GM18505 (cell line): ENCODE measurements around the gene ISG20L2.

Experiments used
- ATAC-seq: cut with Tn5 transposase; IDR thresholded peaks from one replicate; pipeline ENCODE4 v1.9.1; 2021; ENCODE audit not compliant: unreplicated experiment
- POLR2A ChIP-seq: IDR thresholded peaks from 4 replicates; pipeline ENCODE4 v1.6.1; 2011; ENCODE audit warnings: borderline replicate concordance; ENCODE audit not compliant: insufficient read depth, insufficient read length; ENCODE audit errors: extremely low read depth

ISG20L2 gene

DNA sequence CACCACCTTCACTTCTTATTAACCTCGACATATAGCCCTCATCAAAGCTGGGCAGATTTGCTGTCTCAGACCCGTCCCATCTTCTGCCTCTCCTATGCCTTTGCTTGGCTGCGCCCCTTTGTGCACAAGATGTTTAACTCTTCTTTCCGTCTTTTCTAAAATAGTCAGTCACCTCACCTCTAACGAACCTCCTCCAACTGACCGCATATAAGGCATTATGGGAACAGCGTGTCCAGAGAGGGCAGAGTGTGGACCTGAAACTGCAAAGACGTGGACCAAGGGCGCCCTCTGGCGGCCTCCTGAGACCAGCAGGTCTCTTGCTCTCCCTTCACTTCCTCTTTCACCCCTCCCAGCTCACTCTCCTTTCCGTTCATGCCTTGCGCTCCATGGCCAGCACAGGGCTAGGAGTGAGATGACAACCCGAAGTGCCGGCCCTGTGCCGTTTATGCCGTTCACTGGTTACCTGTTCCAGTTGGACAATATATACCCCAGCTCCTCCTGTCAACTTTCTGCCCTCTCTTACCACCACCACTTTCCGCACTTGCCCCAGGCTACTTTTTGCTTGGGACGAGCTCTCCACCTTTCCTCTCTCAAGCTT is 2.8 kb downstream of the ISG20L2 start:
- TF ChIP-seq POLR2A = no peak
- ATAC-seq = peak; percentile 27

- no peak for TF ChIP-seq POLR2A
- ATAC-seq = no peak
Observed at GRCh38 chr1:156721535-156721934, 7.0 kb downstream of the ISG20L2 start.

DNA sequence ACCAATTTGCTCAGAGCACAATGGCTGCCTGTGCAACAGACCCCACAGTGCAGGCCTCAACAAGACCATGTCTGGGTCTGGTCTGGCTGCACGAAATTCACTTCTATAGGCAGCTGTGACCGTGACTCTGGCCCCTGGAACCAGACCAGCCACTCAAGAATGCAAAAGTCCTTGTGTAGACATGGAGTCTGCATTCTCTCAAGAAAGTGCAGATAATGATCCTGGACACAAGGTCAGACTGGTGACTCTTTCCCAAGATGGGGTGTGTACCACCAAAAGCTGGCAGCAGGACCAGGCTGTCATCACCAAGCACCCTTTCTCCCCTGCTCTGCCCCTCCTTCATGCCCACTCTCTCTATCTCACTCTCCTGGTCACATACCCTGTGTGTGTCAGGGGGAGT is 7.4 kb downstream of the ISG20L2 start:
- no peak for ATAC-seq
- no peak for TF ChIP-seq POLR2A

DNA sequence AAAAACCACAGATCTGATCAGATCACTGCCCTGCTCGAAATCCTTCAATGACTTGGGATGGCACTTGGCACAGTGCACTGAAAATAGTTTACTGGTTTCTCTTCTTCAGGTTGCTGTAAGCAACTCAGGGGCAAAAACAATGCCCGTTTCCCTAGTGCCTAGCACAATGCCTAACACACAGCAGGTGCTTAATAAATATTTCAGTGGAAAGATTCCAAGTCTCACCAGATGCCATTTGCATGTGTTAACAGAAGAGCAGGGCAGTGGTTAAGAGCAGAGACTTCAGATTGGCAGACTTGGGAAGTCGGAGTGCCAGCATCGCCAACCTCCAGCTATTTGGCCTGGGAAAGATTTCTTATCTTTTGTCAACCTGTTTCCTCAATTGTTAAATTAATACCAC is 11.2 kb downstream of the ISG20L2 start:
- TF ChIP-seq POLR2A = no peak
- no peak for ATAC-seq

DNA sequence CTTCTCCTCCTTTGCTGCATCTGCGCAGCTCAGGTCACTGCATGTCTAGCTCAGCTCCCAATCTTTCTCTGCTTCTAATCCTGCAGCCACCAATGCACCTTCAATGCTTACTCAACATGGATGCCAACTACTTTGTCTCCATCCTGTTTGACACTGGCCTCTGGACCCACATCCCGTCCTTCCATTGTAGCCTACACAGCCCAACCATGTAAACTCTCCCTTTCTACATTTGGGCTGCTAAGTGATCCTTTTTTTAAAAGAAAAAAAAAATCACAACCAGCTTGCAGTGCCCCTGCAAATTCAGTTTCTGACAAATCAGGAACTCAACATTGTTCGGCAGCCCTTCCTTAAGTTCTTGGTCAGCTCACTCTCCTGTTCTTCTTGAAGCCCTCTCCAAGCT is 13.7 kb downstream of the ISG20L2 start:
- no peak for ATAC-seq

DNA sequence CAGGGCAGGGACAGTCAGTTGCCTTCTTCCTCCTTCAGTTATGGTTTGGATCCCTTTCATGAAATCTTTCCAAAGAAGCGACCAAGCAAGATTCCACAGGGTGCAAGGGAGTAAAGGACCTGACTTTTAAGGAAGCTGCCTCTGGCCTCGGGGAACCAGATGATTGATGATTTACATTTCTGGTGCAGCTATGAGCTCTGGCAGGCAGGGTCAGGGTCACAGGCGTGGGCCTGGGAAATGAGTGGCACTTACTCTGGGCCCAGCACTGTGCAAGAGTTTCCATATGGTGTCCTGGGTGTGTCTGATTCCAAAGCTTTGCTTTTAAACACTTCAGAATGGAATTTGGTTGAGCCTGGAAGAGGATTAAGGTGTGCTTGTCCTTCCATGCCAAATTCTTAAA is 15.9 kb downstream of the ISG20L2 start:
- ATAC-seq = no peak
- no peak for TF ChIP-seq POLR2A

More for the DNA sequence above, 13.7 kb downstream of the ISG20L2 start:
- no peak for TF ChIP-seq POLR2A

- no peak for TF ChIP-seq POLR2A
- ATAC-seq = no peak
Observed at GRCh38 chr1:156711011-156711817, 17.4 kb downstream of the ISG20L2 start.

GRCh38 chr1:156709757-156710489 is 18.6 kb downstream of the ISG20L2 start:
- ATAC-seq = no peak
- no peak for TF ChIP-seq POLR2A

- no peak for ATAC-seq
- no peak for TF ChIP-seq POLR2A
Observed at GRCh38 chr1:156709031-156709430, 19.5 kb downstream of the ISG20L2 start.

GRCh38 chr1:156708218-156708661 is 20.3 kb downstream of the ISG20L2 start:
- no peak for ATAC-seq
- TF ChIP-seq POLR2A = no peak

GRCh38 chr1:156707417-156708217 is 20.9 kb downstream of the ISG20L2 start:
- ATAC-seq = no peak
- no peak for TF ChIP-seq POLR2A

DNA sequence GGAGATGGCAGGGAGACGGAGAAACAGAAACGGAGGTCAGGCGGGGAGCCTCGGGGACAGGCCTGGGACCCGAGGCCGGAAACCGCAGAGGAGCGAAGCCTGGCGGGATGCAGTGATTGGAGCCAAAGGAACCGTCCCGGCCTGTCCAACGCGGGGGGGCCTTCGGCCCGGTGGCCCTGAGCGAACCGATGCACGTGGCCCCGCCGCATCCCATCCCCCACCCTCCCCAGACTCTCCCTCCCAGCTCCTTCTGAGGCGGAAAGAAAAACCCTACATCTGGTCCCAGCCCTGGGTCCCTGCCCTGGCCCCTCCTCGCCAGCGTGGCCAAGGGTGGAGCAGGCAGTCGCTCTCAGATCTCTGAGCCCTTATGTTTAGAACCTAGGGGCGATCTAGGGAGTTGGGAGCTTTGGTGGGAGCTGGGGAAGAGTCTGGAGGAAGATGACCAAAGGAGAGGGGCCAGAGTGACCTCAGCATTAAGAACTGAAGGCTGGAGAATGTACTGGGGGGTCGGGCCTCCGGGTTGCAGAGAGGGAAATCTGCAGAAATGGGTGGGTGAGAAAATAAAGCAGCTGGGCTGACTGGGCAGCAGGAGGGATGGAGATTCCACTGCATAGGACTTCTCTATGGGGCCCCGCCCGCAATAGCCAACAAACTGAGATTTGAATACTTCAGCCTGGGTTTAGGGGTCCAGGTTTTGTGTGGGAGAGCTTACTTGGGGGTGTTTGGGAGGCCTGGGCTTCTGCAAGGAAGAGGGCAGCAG is 21.7 kb downstream of the ISG20L2 start:
- no peak for TF ChIP-seq POLR2A
- no peak for ATAC-seq
